K562 (cell line): ENCODE results near the gene PRSS50. TPM values are rescaled to one million over a fixed set of nuclear protein-coding genes. Genes with fewer than 3 reads are reported as not detected.

ENCODE experiments used
- CBX8 ChIP-seq: fragments of 200-600 bp; sonication (generic); IDR thresholded peaks from 2 replicates; pipeline ENCODE4 v1.6.1; 2012; ENCODE audit warnings: borderline replicate concordance, mixed run types, low read depth, mild to moderate bottlenecking, moderate library complexity, mixed read lengths, low read length, control low read depth, inconsistent platforms; ENCODE audit not compliant: poor library complexity, severe bottlenecking; ENCODE audit errors: extremely low read depth
- E2F5 ChIP-seq: sonication (generic); formaldehyde crosslinking; IDR thresholded peaks from 2 replicates; pipeline ENCODE4 v1.8.0; 2022; ENCODE audit warnings: mild to moderate bottlenecking, missing genetic modification reagents
- KDM4B ChIP-seq, 2 experiments: fragments of 450-650 bp in 1 of 2; sonication (generic) in 1 of 2; IDR thresholded peaks; 2 replicates each; pipeline ENCODE4 v1.6.1; 2016 to 2017; ENCODE audit warnings: borderline replicate concordance in 2 of 2, antibody characterized with exemption in 1 of 2, low read depth in 1 of 2, mild to moderate bottlenecking in 1 of 2
- RBFOX2 ChIP-seq: fragments of 200-400 bp; formaldehyde crosslinking; IDR thresholded peaks from 2 replicates; pipeline ENCODE4 v1.6.1; 2017; ENCODE audit warnings: low read depth, mild to moderate bottlenecking, low read length, moderate library complexity
- REST ChIP-seq, 2 experiments: fragments of 450-650 bp; formaldehyde crosslinking in 1 of 2; IDR thresholded peaks; 2 replicates each; pipeline versions ENCODE4 v1.4.0 to v1.6.1; 2014 to 2020; ENCODE audit warnings: mild to moderate bottlenecking in 2 of 2, borderline replicate concordance in 1 of 2, low read depth in 1 of 2
- polyA plus RNA-seq, 8 experiments: library from polyadenylated mRNA; depleted of rRNA in 4 of 8; stranded (reverse) in 5 of 8; unstranded in 3 of 8; fragments of >200 nt; fragmentation: Nextera tagmentation in 2 of 8; fragmentation: Illumina TruSeq in 1 of 8; extraction: Ambion mirVana in 2 of 8; extraction: Trizol in 1 of 8; gene quantifications; 2 replicates each; pipeline versions ENCODE4 v1.2.1 to v1.2.3, GENCODE V29; 2011 to 2014; ENCODE audit warnings: inconsistent platforms in 1 of 8, missing spikeins in 1 of 8
- total RNA-seq, 7 experiments: library from RNA; depleted of rRNA in 6 of 7; stranded (reverse); fragments of >200 nt in 6 of 7; fragmentation: Illumina TruSeq in 2 of 7; extraction: Trizol in 2 of 7; gene quantifications; 2 replicates each; pipeline versions ENCODE4 v1.2.1 to v1.2.3, GENCODE V29; 2011 to 2021; ENCODE audit warnings: low replicate concordance in 1 of 7

The PRSS50 gene
- total and polyA plus RNA-seq, 9 of the 15 experiments (the other 6 are each of a cell fraction or from before 2014, with no cell fraction given), result 0.01 TPM; not detected in 8

GRCh38 chr3:46725621-46726314 lies 8.1 kb upstream of the PRSS50 start (continued):
- no peak for TF ChIP-seq E2F5 (CRISPR knock-in tag)
- TF ChIP-seq REST (IDR thresholded peaks at IDR 0.05; ENCODE audit: borderline replicate concordance), result no peak
- TF ChIP-seq REST (CRISPR knock-in tag; IDR thresholded peaks at IDR 0.05; ENCODE audit: low read depth), result no peak
- no peak for TF ChIP-seq KDM4B (IDR thresholded peaks at IDR 0.05; ENCODE audit: borderline replicate concordance in 2 of 2, low read depth in 1 of 2)
- TF ChIP-seq CBX8, result no peak
- no peak for TF ChIP-seq RBFOX2
